Measurements from ENCODE around the gene PIEZO2.

PIEZO2 gene

GRCh38 chr18:10791169-10791831, 358.1 kb downstream of the PIEZO2 start:
- TF ChIP-seq CTCF (IDR thresholded peaks at IDR 0.05; ENCODE audit: insufficient read depth, low read depth, low read length, missing control alignments): no peak
- no peak for DNase-seq (ENCODE audit: low read depth)
- H3K4me3 ChIP-seq (ENCODE audit: low read length): no peak overlapping the region

- DNase-seq (ENCODE audit: low read depth): no peak
- H3K4me3 ChIP-seq (ENCODE audit: low read length): no peak overlapping the region
- TF ChIP-seq CTCF (IDR thresholded peaks at IDR 0.05; ENCODE audit: insufficient read depth, low read depth, low read length, missing control alignments): no peak
Observed at GRCh38 chr18:10789180-10789579, 360.2 kb downstream of the PIEZO2 start.

- peak; percentile 71 for TF ChIP-seq CTCF (IDR thresholded peaks at IDR 0.05; ENCODE audit: insufficient read depth, low read depth, low read length, missing control alignments)
- DNase-seq (ENCODE audit: low read depth): peak; percentile 59
- H3K4me3 ChIP-seq (ENCODE audit: low read length): no peak overlapping the region
Observed at GRCh38 chr18:10787293-10787901, 362.0 kb downstream of the PIEZO2 start.

- no peak for DNase-seq (ENCODE audit: low read depth)
- TF ChIP-seq CTCF (IDR thresholded peaks at IDR 0.05; ENCODE audit: insufficient read depth, low read depth, low read length, missing control alignments): no peak
- no peak overlapping the region for H3K4me3 ChIP-seq (ENCODE audit: low read length)
Observed at GRCh38 chr18:10785798-10786197, 363.6 kb downstream of the PIEZO2 start.

GRCh38 chr18:10784596-10785202, 364.7 kb downstream of the PIEZO2 start:
- no peak for TF ChIP-seq CTCF (IDR thresholded peaks at IDR 0.05; ENCODE audit: insufficient read depth, low read depth, low read length, missing control alignments)
- no peak overlapping the region for H3K4me3 ChIP-seq (ENCODE audit: low read length)
- DNase-seq (ENCODE audit: low read depth): no peak

GRCh38 chr18:10783941-10784340, 365.4 kb downstream of the PIEZO2 start:
- no peak overlapping the region for H3K4me3 ChIP-seq (ENCODE audit: low read length)
- TF ChIP-seq CTCF (IDR thresholded peaks at IDR 0.05; ENCODE audit: insufficient read depth, low read depth, low read length, missing control alignments): no peak
- DNase-seq (ENCODE audit: low read depth): no peak
